H9 (cell line): Measurements from ENCODE around the gene MESD. TPM values are rescaled to one million over a fixed set of nuclear protein-coding genes. Genes with fewer than 3 reads are reported as not detected.

ENCODE experiments used
- DNase-seq: peaks from one replicate; pipeline ENCODE4 v3.0.0-alpha.2; 2017
- H2AFZ ChIP-seq: one replicate; pipeline ENCODE4 v1.6.1; 2013; ENCODE audit warnings: mild to moderate bottlenecking, low read length, control low read depth, moderate library complexity
- H2AK5ac ChIP-seq: 2 replicates; pipeline ENCODE4 v1.6.1; 2013; ENCODE audit warnings: low read length, control low read depth, mixed read lengths; ENCODE audit not compliant: insufficient read length
- H2BK120ac ChIP-seq: one replicate; pipeline ENCODE4 v1.6.1; 2013; ENCODE audit warnings: low read depth, mild to moderate bottlenecking, low read length, control low read depth, inconsistent platforms; ENCODE audit not compliant: poor library complexity, severe bottlenecking
- H2BK12ac ChIP-seq: 2 replicates; pipeline ENCODE4 v1.6.1; 2013; ENCODE audit warnings: low read length, control low read depth, mixed read lengths, low read depth; ENCODE audit not compliant: insufficient read length
- H2BK15ac ChIP-seq: 2 replicates; pipeline ENCODE4 v1.6.1; 2013; ENCODE audit warnings: low read depth, low read length, control low read depth
- H2BK20ac ChIP-seq: one replicate; pipeline ENCODE4 v1.6.1; 2013; ENCODE audit warnings: low read depth, mild to moderate bottlenecking, low read length, control low read depth, inconsistent platforms; ENCODE audit not compliant: poor library complexity, severe bottlenecking
- H2BK5ac ChIP-seq: 2 replicates; pipeline ENCODE4 v1.6.1; 2013; ENCODE audit warnings: low read length, control low read depth, mixed read lengths; ENCODE audit not compliant: insufficient read length
- H3K14ac ChIP-seq: 2 replicates; pipeline ENCODE4 v1.6.1; 2013; ENCODE audit warnings: low read length, control low read depth; ENCODE audit not compliant: insufficient read depth
- H3K18ac ChIP-seq: 2 replicates; pipeline ENCODE4 v1.6.1; 2013; ENCODE audit warnings: low read depth, mild to moderate bottlenecking, mixed read lengths, low read length, control low read depth; ENCODE audit not compliant: insufficient read length
- H3K23ac ChIP-seq: 2 replicates; pipeline ENCODE4 v1.6.1; 2013; ENCODE audit warnings: low read length, control low read depth, mixed read lengths, low read depth; ENCODE audit not compliant: insufficient read length
- H3K23me2 ChIP-seq: 2 replicates; pipeline ENCODE4 v1.6.1; 2013; ENCODE audit warnings: low read depth, mild to moderate bottlenecking, mixed read lengths, low read length, control low read depth; ENCODE audit not compliant: insufficient read length, poor library complexity, severe bottlenecking
- H3K27ac ChIP-seq: 2 replicates; pipeline ENCODE4 v1.5.1; 2013; ENCODE audit warnings: low read length, control low read depth, mixed read lengths, low read depth; ENCODE audit not compliant: insufficient read length
- H3K27me3 ChIP-seq: 2 replicates; pipeline ENCODE4 v1.6.1; 2013; ENCODE audit warnings: low read length, control low read depth, inconsistent platforms; ENCODE audit not compliant: insufficient read depth
- H3K4ac ChIP-seq: 2 replicates; pipeline ENCODE4 v1.6.1; 2013; ENCODE audit warnings: low read depth, mild to moderate bottlenecking, control low read depth, inconsistent platforms, low read length, moderate library complexity
- H3K4me1 ChIP-seq: 2 replicates; pipeline ENCODE4 v1.6.1; 2013; ENCODE audit warnings: low read length, control low read depth, inconsistent platforms; ENCODE audit not compliant: insufficient read depth
- H3K4me2 ChIP-seq: 2 replicates; pipeline ENCODE4 v1.6.1; 2013; ENCODE audit warnings: low read length, control low read depth, mixed read lengths; ENCODE audit not compliant: insufficient read length, insufficient read depth
- H3K56ac ChIP-seq: 2 replicates; pipeline ENCODE4 v1.6.1; 2013; ENCODE audit warnings: low read depth, mild to moderate bottlenecking, mixed read lengths, low read length, control low read depth; ENCODE audit not compliant: insufficient read length
- H3K79me1 ChIP-seq: 2 replicates; pipeline ENCODE4 v1.6.1; 2013; ENCODE audit warnings: low read depth, mild to moderate bottlenecking, moderate library complexity, low read length, control low read depth, inconsistent platforms; ENCODE audit not compliant: insufficient read depth, poor library complexity, severe bottlenecking
- H3K79me2 ChIP-seq: 2 replicates; pipeline ENCODE4 v1.6.1; 2013; ENCODE audit warnings: low read length, control low read depth, inconsistent platforms; ENCODE audit not compliant: insufficient read depth
- H3K9ac ChIP-seq: 2 replicates; pipeline ENCODE4 v1.6.1; 2013; ENCODE audit warnings: low read length, control low read depth, mixed read lengths; ENCODE audit not compliant: insufficient read length; ENCODE audit errors: extremely low read depth
- H3K9me3 ChIP-seq: one replicate; pipeline ENCODE4 v1.6.1; 2013; ENCODE audit warnings: low read depth, low read length, inconsistent platforms; ENCODE audit not compliant: control insufficient read depth
- H3T11ph ChIP-seq: one replicate; pipeline ENCODE4 v1.6.1; 2013; ENCODE audit warnings: mild to moderate bottlenecking, low read length, control low read depth, inconsistent platforms
- H4K20me1 ChIP-seq: one replicate; pipeline ENCODE4 v1.6.1; 2013; ENCODE audit not compliant: control insufficient read depth, insufficient read length, insufficient read depth
- H4K5ac ChIP-seq: 2 replicates; pipeline ENCODE4 v1.6.1; 2013; ENCODE audit warnings: low read depth, mild to moderate bottlenecking, mixed read lengths, low read length, control low read depth; ENCODE audit not compliant: insufficient read length
- H4K8ac ChIP-seq: replicated peaks from 2 replicates; pipeline ENCODE4 v1.6.1; 2013; ENCODE audit warnings: low read length, control low read depth, mixed read lengths, low read depth; ENCODE audit not compliant: insufficient read length
- H4K91ac ChIP-seq: 2 replicates; pipeline ENCODE4 v1.6.1; 2013; ENCODE audit warnings: low read depth, mild to moderate bottlenecking, moderate library complexity, mixed read lengths, low read length, control low read depth; ENCODE audit not compliant: insufficient read length
- H3K27ac Mint-ChIP-seq, 3 experiments: 2 replicates in 2 of 3; 3 replicates in 1 of 3; pipeline ENCODE4 v1.8.0; 2020 to 2021; ENCODE audit warnings: mixed read lengths in 3 of 3, mild to moderate bottlenecking in 1 of 3, moderate library complexity in 1 of 3
- H3K27me3 Mint-ChIP-seq: 2 replicates; pipeline ENCODE4 v1.8.0; 2021; ENCODE audit warnings: low read depth, mild to moderate bottlenecking, moderate library complexity, mixed read lengths
- H3K36me3 Mint-ChIP-seq, 3 experiments: 2 replicates in 2 of 3; 3 replicates in 1 of 3; pipeline ENCODE4 v1.8.0; 2020 to 2021; ENCODE audit warnings: low read depth in 3 of 3, mixed read lengths in 3 of 3; ENCODE audit not compliant: insufficient read depth in 1 of 3
- H3K4me1 Mint-ChIP-seq, 2 experiments: 2 replicates each; pipeline ENCODE4 v1.8.0; 2020; ENCODE audit warnings: mixed read lengths in 2 of 2
- H3K4me3 Mint-ChIP-seq, 2 experiments: 2 replicates in 1 of 2; 3 replicates in 1 of 2; pipeline ENCODE4 v1.8.0; 2020 to 2021; ENCODE audit warnings: mild to moderate bottlenecking in 2 of 2, mixed read lengths in 2 of 2, moderate library complexity in 1 of 2
- H3K9me3 Mint-ChIP-seq, 2 experiments: 2 replicates in 1 of 2; 3 replicates in 1 of 2; pipeline ENCODE4 v1.8.0; 2020; ENCODE audit warnings: mild to moderate bottlenecking in 2 of 2, mixed read lengths in 2 of 2, moderate library complexity in 1 of 2
- CTCF ChIP-seq: fragments of 200-600 bp; sonication (generic); conservative IDR thresholded peaks from 3 replicates; pipeline ENCODE4 v1.8.0; 2021; ENCODE audit warnings: antibody characterized with exemption, mild to moderate bottlenecking
- WGBS: extraction: QIAGEN DNeasy Blood & Tissue Kit; methylation state at CpG from one replicate; pipeline ENCODE4 v1.1.7; 2013; ENCODE audit warnings: missing lambda C conversion rate, low lambda C conversion rate, mixed read lengths; ENCODE audit not compliant: insufficient read length; ENCODE audit errors: extremely low coverage; 5-methylcytosine and 5-hydroxymethylcytosine counted together
- total RNA-seq: library from RNA; stranded (reverse); gene quantifications from 2 replicates; pipeline ENCODE4 v1.2.1, GENCODE V29; 2021

The MESD gene
- total RNA-seq, 1 experiment from 2014 or later, result 29.1 TPM

- no peak overlapping the region for H3K27ac ChIP-seq
- peaks cover 27 to 36% of the 10 kb centered on the region in 2 experiments for H3K4me1 Mint-ChIP-seq
- DNase-seq, result no peak
- no peak overlapping the region for H4K91ac ChIP-seq
- no peak overlapping the region for H4K8ac ChIP-seq
- peaks cover 9 to 18% (median 10%) of the 10 kb centered on the region in 3 experiments for H3K36me3 Mint-ChIP-seq
- no peak overlapping the region for H3K27ac Mint-ChIP-seq
- H3K23ac ChIP-seq, result no peak overlapping the region
- no peak overlapping the region for H3T11ph ChIP-seq
- no peak overlapping the region for H2BK12ac ChIP-seq
- no peak overlapping the region for H3K18ac ChIP-seq
- no peak overlapping the region for H4K5ac ChIP-seq
- no peak overlapping the region for H3K9ac ChIP-seq
- no peak overlapping the region for H2BK15ac ChIP-seq
- H3K4me3 Mint-ChIP-seq, result no peak overlapping the region; a peak in 1 of 5 replicates
- no peak overlapping the region for H3K4ac ChIP-seq
- no peak overlapping the region for H2BK20ac ChIP-seq
- H3K56ac ChIP-seq, result no peak overlapping the region
- peaks cover 2% of the 10 kb centered on the region; the same call in 1 of the 2 replicates for H3K4me1 ChIP-seq
- no peak overlapping the region for H3K14ac ChIP-seq
- H3K27me3 ChIP-seq, result no peaks in the 10 kb centered on the region
- no peak overlapping the region for H2BK5ac ChIP-seq
- no peaks in the 10 kb centered on the region for H3K9me3 Mint-ChIP-seq
- peaks cover 21% of the 10 kb centered on the region for H3K79me1 ChIP-seq
- no peak overlapping the region for H3K4me2 ChIP-seq
- no peak overlapping the region for H2AFZ ChIP-seq
- no peak overlapping the region for H2BK120ac ChIP-seq
- H3K23me2 ChIP-seq, result peaks cover 8% of the 10 kb centered on the region
- no peak overlapping the region for H2AK5ac ChIP-seq
- no peak for TF ChIP-seq CTCF
- H3K79me2 ChIP-seq, result peaks cover 39% of the 10 kb centered on the region
- no CpG with 5 or more reads among the region's 5 CpGs for WGBS
- H3K9me3 ChIP-seq, result no peaks in the 10 kb centered on the region
- H3K27me3 Mint-ChIP-seq, result no peaks in the 10 kb centered on the region
- H4K20me1 ChIP-seq, result no peaks in the 10 kb centered on the region
These were observed 3.6 kb downstream of the MESD start for GRCh38 chr15:80985981-80986380.
